ENCODE data around the gene ABHD2. TPM values are rescaled to one million over a fixed set of nuclear protein-coding genes. Genes with fewer than 3 reads are reported as not detected.

Gene ABHD2
- total RNA-seq, 1 donor from 2014 or later = 32.3 TPM

DNA sequence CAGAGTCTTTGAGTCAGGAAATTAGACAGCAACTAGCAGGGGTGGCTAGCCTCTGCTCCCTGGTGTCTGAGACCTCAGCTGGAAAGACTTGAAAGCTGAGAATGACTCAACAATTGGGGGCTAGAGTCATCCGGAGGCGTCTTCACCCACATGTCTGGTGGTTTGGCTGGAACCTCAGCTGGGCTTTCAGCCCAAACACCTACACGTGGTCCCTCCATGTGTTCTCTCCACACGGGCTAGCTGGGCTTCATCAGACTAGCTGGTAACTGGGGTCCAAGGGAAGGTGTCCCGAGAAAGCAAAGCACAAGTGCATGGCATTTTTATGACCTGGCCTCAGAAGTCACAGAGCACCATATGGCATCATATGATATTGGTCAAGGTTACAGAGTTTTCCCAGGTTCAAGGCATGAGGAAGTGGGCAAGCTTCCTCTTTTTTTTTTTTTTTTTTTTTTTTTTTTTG, 19.9 kb upstream of the ABHD2 start:
- TF ChIP-seq, protein P1, sequence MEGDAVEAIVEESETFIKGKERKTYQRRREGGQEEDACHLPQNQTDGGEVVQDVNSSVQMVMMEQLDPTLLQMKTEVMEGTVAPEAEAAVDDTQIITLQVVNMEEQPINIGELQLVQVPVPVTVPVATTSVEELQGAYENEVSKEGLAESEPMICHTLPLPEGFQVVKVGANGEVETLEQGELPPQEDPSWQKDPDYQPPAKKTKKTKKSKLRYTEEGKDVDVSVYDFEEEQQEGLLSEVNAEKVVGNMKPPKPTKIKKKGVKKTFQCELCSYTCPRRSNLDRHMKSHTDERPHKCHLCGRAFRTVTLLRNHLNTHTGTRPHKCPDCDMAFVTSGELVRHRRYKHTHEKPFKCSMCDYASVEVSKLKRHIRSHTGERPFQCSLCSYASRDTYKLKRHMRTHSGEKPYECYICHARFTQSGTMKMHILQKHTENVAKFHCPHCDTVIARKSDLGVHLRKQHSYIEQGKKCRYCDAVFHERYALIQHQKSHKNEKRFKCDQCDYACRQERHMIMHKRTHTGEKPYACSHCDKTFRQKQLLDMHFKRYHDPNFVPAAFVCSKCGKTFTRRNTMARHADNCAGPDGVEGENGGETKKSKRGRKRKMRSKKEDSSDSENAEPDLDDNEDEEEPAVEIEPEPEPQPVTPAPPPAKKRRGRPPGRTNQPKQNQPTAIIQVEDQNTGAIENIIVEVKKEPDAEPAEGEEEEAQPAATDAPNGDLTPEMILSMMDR (IDR thresholded peaks at IDR 0.05; ENCODE audit: unreplicated experiment) = no peak
- Mint-ChIP-seq H3K4me3 (ENCODE audit: unreplicated experiment) (no peak overlapping the region), H3K9me3 (ENCODE audit: unreplicated experiment) (peaks cover 9% of the 10 kb centered on the region), H3K27ac (ENCODE audit: unreplicated experiment) (no peak overlapping the region), H3K36me3 (ENCODE audit: low read depth, unreplicated experiment) (peaks cover 15% of the 10 kb centered on the region), H3K4me1 (ENCODE audit: unreplicated experiment) (no peaks in the 10 kb centered on the region), H3K27me3 (ENCODE audit: unreplicated experiment) (peaks cover 1% of the 10 kb centered on the region)
- no peak for DNase-seq (ENCODE audit: low spot score)

DNA sequence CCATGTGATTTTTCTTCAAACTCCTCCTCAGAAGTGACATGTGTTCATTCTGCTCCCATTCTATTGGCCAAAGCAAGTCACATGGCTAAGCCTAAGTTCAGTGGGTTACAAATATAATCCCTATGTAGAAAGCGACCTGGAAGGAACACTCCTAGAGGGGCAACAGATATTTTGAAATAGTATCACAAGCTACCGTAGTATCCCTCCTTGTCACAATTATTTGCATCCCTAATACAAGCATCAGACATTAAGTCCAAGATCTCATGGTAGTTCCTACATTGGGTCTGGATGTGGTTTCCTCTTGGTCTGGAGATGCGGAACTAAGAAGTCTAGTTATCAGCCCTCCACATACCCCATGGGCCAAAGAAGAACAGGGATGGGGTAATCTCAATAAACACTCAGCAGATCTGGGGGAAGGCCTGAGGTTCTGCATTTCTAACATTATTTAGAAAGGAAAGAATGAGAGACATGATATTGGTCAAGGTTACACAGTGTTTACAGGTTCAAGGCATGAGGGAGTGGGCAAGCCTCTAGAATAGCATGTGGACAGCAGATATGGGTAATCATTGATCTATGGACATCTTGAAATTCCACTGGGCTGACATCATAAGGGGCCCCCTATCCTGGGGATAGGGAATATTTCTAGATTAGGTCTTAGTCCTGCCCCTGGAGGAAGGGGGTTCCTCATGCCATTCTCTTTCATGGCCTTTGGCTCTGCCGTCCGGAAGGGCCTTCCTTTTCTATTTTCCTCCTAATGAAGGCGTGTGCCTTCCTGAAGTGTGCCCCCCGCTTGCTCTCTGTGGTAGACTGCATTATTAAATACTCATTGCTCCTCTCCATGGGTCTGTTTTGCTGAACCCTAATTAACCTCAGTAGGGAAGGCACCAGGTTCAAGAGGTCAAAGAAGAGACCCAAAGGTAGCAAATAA, 17.8 kb upstream of the ABHD2 start:
- no peaks in the 10 kb centered on the region for H3K4me1 Mint-ChIP-seq (ENCODE audit: unreplicated experiment)
- peaks cover 15% of the 10 kb centered on the region for H3K36me3 Mint-ChIP-seq (ENCODE audit: low read depth, unreplicated experiment)
- no peak overlapping the region for H3K4me3 Mint-ChIP-seq (ENCODE audit: unreplicated experiment)
- H3K27me3 Mint-ChIP-seq (ENCODE audit: unreplicated experiment) = peaks cover 1% of the 10 kb centered on the region
- peaks cover 9% of the 10 kb centered on the region for H3K9me3 Mint-ChIP-seq (ENCODE audit: unreplicated experiment)
- TF ChIP-seq, protein P1 (IDR thresholded peaks at IDR 0.05; ENCODE audit: unreplicated experiment) = no peak
- no peak overlapping the region for H3K27ac Mint-ChIP-seq (ENCODE audit: unreplicated experiment)
- DNase-seq (ENCODE audit: low spot score) = no peak

DNA sequence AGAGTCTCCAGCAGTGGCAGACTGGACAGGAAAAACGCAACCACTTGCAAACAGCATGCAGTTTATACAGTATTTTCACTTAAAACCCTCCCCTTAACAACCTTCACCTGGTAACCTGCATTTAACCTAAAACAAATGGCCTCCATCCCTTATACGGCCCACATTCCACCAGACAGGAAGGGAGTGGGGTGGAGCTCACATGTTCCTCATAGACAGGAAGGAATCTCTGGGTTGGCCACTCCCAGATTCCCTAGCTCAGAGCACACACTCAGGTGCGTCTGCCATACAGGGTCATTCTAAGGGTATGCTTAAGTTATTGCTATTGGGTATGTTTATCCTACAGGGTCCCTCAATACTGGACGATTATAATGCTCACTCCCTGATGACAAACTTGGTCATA, 16.8 kb upstream of the ABHD2 start:
- Mint-ChIP-seq H3K4me3 (ENCODE audit: unreplicated experiment) (no peak overlapping the region), H3K4me1 (ENCODE audit: unreplicated experiment) (no peaks in the 10 kb centered on the region), H3K36me3 (ENCODE audit: low read depth, unreplicated experiment) (peaks cover 10% of the 10 kb centered on the region), H3K27me3 (ENCODE audit: unreplicated experiment) (peaks cover 1% of the 10 kb centered on the region), H3K9me3 (ENCODE audit: unreplicated experiment) (peaks cover 9% of the 10 kb centered on the region), H3K27ac (ENCODE audit: unreplicated experiment) (no peak overlapping the region)
- TF ChIP-seq, protein P1 (IDR thresholded peaks at IDR 0.05; ENCODE audit: unreplicated experiment) = no peak
- no peak for DNase-seq (ENCODE audit: low spot score)

DNA sequence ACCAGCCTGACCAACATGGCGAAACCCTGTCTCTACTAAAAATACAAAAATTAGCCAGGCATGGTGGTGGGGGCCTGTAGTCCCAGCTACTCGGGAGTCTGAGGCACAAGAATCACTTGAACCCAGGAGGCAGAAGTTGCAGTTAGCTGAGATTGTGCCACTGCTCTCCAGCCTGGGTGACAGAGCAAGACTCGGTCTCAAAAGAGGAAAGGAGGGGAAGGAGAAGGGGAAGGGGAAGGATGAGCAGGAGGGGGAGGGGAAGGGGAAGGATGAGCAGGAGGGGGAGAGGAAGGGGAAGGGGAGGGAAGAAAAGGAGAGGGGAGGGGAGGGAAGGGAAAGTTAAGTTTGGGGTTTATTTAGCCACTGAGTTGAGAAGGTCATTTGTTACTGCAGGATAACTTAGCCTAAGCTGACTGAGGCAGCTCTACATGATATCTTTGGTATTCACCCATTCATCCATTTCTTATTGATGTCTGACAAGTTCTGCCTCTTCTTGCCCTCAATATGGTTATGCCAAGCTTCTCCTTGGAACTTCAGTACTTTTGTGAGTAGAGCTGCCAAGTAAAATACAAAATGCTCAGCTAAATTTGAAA, 15.9 kb upstream of the ABHD2 start:
- H3K4me1 Mint-ChIP-seq (ENCODE audit: unreplicated experiment) = no peaks in the 10 kb centered on the region
- TF ChIP-seq, protein P1 (IDR thresholded peaks at IDR 0.05; ENCODE audit: unreplicated experiment) = no peak
- peaks cover 9% of the 10 kb centered on the region for H3K9me3 Mint-ChIP-seq (ENCODE audit: unreplicated experiment)
- H3K36me3 Mint-ChIP-seq (ENCODE audit: low read depth, unreplicated experiment) = peaks cover 10% of the 10 kb centered on the region
- no peak overlapping the region for H3K4me3 Mint-ChIP-seq (ENCODE audit: unreplicated experiment)
- no peak for DNase-seq (ENCODE audit: low spot score)
- H3K27me3 Mint-ChIP-seq (ENCODE audit: unreplicated experiment) = no peaks in the 10 kb centered on the region
- H3K27ac Mint-ChIP-seq (ENCODE audit: unreplicated experiment) = no peak overlapping the region

Measured in endothelial cell (in vitro differentiated cells).